Measurements from ENCODE around the gene CDC34. TPM values are rescaled to one million over a fixed set of nuclear protein-coding genes. Genes with fewer than 3 reads are reported as not detected.

Gene CDC34
- total and polyA plus RNA-seq, 12 donors = 70.2 to 162 (median 77.5) TPM

- 77 to 79% methylated on average over 30 to 31 of the region's 31 CpGs for WGBS, 2 donors
- Histone ChIP-seq H3K27me3 (peaks cover 12 to 50% (median 37%) of the 10 kb centered on the region in 7 donors), H3K36me3 (no peaks in the 10 kb centered on the region), H3K9me3 (peaks cover 0 to 7% (median 0%) of the 10 kb centered on the region in 11 donors), H3K27ac (no peak overlapping the region), H3K4me3 (no peak overlapping the region), H3K4me1 (peaks cover 4 to 23% (median 12%) of the 10 kb centered on the region in 9 donors)
- DNase-seq (no peak), ATAC-seq (no peak)
- TF ChIP-seq, protein P1, sequence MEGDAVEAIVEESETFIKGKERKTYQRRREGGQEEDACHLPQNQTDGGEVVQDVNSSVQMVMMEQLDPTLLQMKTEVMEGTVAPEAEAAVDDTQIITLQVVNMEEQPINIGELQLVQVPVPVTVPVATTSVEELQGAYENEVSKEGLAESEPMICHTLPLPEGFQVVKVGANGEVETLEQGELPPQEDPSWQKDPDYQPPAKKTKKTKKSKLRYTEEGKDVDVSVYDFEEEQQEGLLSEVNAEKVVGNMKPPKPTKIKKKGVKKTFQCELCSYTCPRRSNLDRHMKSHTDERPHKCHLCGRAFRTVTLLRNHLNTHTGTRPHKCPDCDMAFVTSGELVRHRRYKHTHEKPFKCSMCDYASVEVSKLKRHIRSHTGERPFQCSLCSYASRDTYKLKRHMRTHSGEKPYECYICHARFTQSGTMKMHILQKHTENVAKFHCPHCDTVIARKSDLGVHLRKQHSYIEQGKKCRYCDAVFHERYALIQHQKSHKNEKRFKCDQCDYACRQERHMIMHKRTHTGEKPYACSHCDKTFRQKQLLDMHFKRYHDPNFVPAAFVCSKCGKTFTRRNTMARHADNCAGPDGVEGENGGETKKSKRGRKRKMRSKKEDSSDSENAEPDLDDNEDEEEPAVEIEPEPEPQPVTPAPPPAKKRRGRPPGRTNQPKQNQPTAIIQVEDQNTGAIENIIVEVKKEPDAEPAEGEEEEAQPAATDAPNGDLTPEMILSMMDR (IDR thresholded peaks at IDR 0.05) = no peak
- intact Hi-C loops (cut with DNase I) = no loop called here
Measured at GRCh38 chr19:498977-499623, 32.5 kb upstream of the CDC34 start.

GRCh38 chr19:501646-502045 lies 29.9 kb upstream of the CDC34 start:
- WGBS, 2 donors = 81 to 82% methylated on average over 17 of the region's 17 CpGs
- DNase-seq = no peak

GRCh38 chr19:504616-505015 lies 26.9 kb upstream of the CDC34 start:
- DNase-seq = no peak
- ATAC-seq = no peak

More at GRCh38 chr19:501646-502045, 29.9 kb upstream of the CDC34 start:
- Histone ChIP-seq H3K36me3 (no peaks in the 10 kb centered on the region), H3K27ac (no peak overlapping the region), H3K4me1 (peaks cover 5 to 16% (median 12%) of the 10 kb centered on the region in 9 donors), H3K9me3 (peaks cover 0 to 7% (median 0%) of the 10 kb centered on the region in 11 donors), H3K4me3 (no peak overlapping the region), H3K27me3 (peaks cover 12 to 44% (median 31%) of the 10 kb centered on the region in 7 donors)
- ATAC-seq = no peak
- intact Hi-C loops (cut with DNase I) = no loop called here
- TF ChIP-seq, protein P1 (IDR thresholded peaks at IDR 0.05) = no peak

More at GRCh38 chr19:504616-505015, 26.9 kb upstream of the CDC34 start:
- Histone ChIP-seq H3K9me3 (peaks cover 0 to 7% (median 0%) of the 10 kb centered on the region in 11 donors), H3K4me3 (no peak overlapping the region), H3K27ac (no peak overlapping the region), H3K4me1 (peaks cover 0 to 29% (median 19%) of the 10 kb centered on the region in 9 donors), H3K36me3 (peaks cover 0 to 8% (median 4%) of the 10 kb centered on the region in 9 donors), H3K27me3 (peaks cover 0 to 19% (median 7%) of the 10 kb centered on the region in 7 donors)
- intact Hi-C loops (cut with DNase I) = loop anchor here in 1 of 10 donors (5.0 kb wide), 1 partner anchor 293 kb away; the partner anchor contains the start of gene PTBP1
- TF ChIP-seq, protein P1 (IDR thresholded peaks at IDR 0.05) = no peak
- 80 to 91% methylated on average over 14 of the region's 14 CpGs for WGBS, 2 donors
